Peyer's patch (tissue), 4 donors: ENCODE results near the gene CNOT3.

Experiments
- POLR2A ChIP-seq, 2 donors: fragments of 450-650 bp; IDR thresholded peaks; one replicate each; pipeline ENCODE4 v1.5.1; 2017; ENCODE audit warnings: antibody characterized with exemption in 2 of 2, mild to moderate bottlenecking in 2 of 2, moderate library complexity in 2 of 2
- TF ChIP-seq, protein P1 (sequence below), 6 experiments: fragments of 450-650 bp in 4 of 6; fragments of 200-600 bp in 2 of 6; sonication (generic) in 1 of 6; IDR thresholded peaks; one replicate each; pipeline ENCODE4 v1.5.1; 2017 to 2019; ENCODE audit warnings: antibody characterized with exemption in 6 of 6, mild to moderate bottlenecking in 3 of 6, moderate library complexity in 1 of 6

- no peak for TF ChIP-seq POLR2A (IDR thresholded peaks at IDR 0.05)
- TF ChIP-seq, protein P1, sequence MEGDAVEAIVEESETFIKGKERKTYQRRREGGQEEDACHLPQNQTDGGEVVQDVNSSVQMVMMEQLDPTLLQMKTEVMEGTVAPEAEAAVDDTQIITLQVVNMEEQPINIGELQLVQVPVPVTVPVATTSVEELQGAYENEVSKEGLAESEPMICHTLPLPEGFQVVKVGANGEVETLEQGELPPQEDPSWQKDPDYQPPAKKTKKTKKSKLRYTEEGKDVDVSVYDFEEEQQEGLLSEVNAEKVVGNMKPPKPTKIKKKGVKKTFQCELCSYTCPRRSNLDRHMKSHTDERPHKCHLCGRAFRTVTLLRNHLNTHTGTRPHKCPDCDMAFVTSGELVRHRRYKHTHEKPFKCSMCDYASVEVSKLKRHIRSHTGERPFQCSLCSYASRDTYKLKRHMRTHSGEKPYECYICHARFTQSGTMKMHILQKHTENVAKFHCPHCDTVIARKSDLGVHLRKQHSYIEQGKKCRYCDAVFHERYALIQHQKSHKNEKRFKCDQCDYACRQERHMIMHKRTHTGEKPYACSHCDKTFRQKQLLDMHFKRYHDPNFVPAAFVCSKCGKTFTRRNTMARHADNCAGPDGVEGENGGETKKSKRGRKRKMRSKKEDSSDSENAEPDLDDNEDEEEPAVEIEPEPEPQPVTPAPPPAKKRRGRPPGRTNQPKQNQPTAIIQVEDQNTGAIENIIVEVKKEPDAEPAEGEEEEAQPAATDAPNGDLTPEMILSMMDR (IDR thresholded peaks at IDR 0.05): no peak
Observed at GRCh38 chr19:54193011-54193410, 55.4 kb downstream of the CNOT3 start.
